ENCODE results near the gene MAB21L4.

Gene MAB21L4

DNA sequence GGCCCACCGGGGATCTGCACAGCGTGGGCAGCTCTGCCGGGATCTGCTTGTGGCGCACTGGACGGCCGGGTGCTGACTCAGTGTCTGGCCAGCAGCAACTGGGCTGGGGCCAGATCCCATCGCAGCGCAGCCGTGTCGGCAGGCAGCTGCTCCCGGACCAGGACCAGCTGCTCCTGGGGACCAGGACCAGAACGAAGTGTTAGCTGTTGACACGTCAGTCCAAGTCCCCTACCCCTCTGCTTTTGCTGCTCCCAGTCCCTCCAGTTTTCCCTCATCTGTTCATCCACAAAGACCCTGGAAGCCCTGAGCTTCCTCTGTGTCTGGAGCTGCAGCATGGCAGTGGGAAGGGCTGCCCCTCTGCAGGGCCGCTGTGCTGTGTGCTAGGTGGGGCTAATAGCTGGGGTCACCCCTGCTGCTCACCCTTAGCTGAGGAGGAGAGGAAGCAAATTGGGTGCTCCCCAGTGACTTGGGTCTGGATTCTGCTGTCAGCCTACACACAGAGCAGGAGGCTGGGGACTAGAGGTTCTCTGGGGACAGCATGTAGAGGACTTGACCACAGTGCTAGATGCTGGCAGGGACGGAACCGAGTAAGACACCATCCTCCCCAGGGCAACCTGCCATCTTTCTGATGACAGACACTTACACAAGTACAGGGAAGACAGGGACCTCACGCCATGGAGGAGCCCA is 59.0 kb downstream of the MAB21L4 start:
- DNase-seq (ENCODE audit: extremely low read depth, low read depth): no peak
- H3K4me3 ChIP-seq (replicated peaks; ENCODE audit: low read depth, low read length): no peak overlapping the region
- TF ChIP-seq, protein P1, sequence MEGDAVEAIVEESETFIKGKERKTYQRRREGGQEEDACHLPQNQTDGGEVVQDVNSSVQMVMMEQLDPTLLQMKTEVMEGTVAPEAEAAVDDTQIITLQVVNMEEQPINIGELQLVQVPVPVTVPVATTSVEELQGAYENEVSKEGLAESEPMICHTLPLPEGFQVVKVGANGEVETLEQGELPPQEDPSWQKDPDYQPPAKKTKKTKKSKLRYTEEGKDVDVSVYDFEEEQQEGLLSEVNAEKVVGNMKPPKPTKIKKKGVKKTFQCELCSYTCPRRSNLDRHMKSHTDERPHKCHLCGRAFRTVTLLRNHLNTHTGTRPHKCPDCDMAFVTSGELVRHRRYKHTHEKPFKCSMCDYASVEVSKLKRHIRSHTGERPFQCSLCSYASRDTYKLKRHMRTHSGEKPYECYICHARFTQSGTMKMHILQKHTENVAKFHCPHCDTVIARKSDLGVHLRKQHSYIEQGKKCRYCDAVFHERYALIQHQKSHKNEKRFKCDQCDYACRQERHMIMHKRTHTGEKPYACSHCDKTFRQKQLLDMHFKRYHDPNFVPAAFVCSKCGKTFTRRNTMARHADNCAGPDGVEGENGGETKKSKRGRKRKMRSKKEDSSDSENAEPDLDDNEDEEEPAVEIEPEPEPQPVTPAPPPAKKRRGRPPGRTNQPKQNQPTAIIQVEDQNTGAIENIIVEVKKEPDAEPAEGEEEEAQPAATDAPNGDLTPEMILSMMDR (IDR thresholded peaks at IDR 0.05; ENCODE audit: low read depth, low read length, missing control alignments): no peak
